ENCODE results near the gene CNPY4. TPM values are rescaled to one million over a fixed set of nuclear protein-coding genes. Genes with fewer than 3 reads are reported as not detected.

CNPY4 gene
- total RNA-seq, 1 experiment from 2014 or later: 42.0 TPM

- DNase-seq (ENCODE audit: low spot score): no peak
These were observed 27.8 kb downstream of the CNPY4 start for GRCh38 chr7:100147278-100147677.

GRCh38 chr7:100148225-100148558 lies 28.8 kb downstream of the CNPY4 start:
- no peak for DNase-seq (ENCODE audit: low spot score)

GRCh38 chr7:100148559-100149328 lies 29.3 kb downstream of the CNPY4 start, which contains the start of gene LAMTOR4:
LAMTOR4 (plus strand) TSS chr7:100148918; CDS start chr7:100148973, 55 bp downstream.
- DNase-seq (ENCODE audit: low spot score): peak; percentile 99

- no peak for DNase-seq (ENCODE audit: low spot score)
These were observed 33.0 kb downstream of the CNPY4 start for GRCh38 chr7:100152404-100152803.

- no peak for DNase-seq (ENCODE audit: low spot score)
These were observed 33.7 kb downstream of the CNPY4 start for GRCh38 chr7:100152937-100153666.

- no peak for DNase-seq (ENCODE audit: low spot score)
These were observed 34.5 kb downstream of the CNPY4 start for GRCh38 chr7:100153708-100154535.

GRCh38 chr7:100154651-100155491 lies 35.4 kb downstream of the CNPY4 start:
- DNase-seq (ENCODE audit: low spot score): no peak

- no peak for DNase-seq (ENCODE audit: low spot score)
These were observed 36.3 kb downstream of the CNPY4 start for GRCh38 chr7:100155553-100156317.

GRCh38 chr7:100156331-100157068 lies 37.1 kb downstream of the CNPY4 start:
- no peak for DNase-seq (ENCODE audit: low spot score)

- DNase-seq (ENCODE audit: low spot score): no peak
These were observed 37.6 kb downstream of the CNPY4 start for GRCh38 chr7:100157069-100157333.

GRCh38 chr7:100157334-100158228 lies 38.1 kb downstream of the CNPY4 start:
- peak; percentile 50 for DNase-seq (ENCODE audit: low spot score)

GRCh38 chr7:100158229-100159098 lies 39.0 kb downstream of the CNPY4 start, which contains the start of gene TRAPPC14:
TRAPPC14 (minus strand) TSS chr7:100158723; CDS start chr7:100158499, 224 bp downstream.
- DNase-seq (ENCODE audit: low spot score): peak; percentile 86

- no peak for DNase-seq (ENCODE audit: low spot score)
These were observed 39.7 kb downstream of the CNPY4 start for GRCh38 chr7:100159099-100159623.

GRCh38 chr7:100160067-100160466 lies 40.6 kb downstream of the CNPY4 start:
- DNase-seq (ENCODE audit: low spot score): no peak

GRCh38 chr7:100163006-100163531 lies 43.6 kb downstream of the CNPY4 start:
- peak; percentile 40 for DNase-seq (ENCODE audit: low spot score)

GRCh38 chr7:100163871-100164270 lies 44.4 kb downstream of the CNPY4 start:
- no peak for DNase-seq (ENCODE audit: low spot score)

- no peak for DNase-seq (ENCODE audit: low spot score)
These were observed 47.0 kb downstream of the CNPY4 start for GRCh38 chr7:100166317-100166940.

Measured in A172 (cell line).